PC-9 (cell line): ENCODE data around the gene GREB1L. TPM values are rescaled to one million over a fixed set of nuclear protein-coding genes. Genes with fewer than 3 reads are reported as not detected.
"Not testable (repeated sequence)": the region's sequence is repeated elsewhere in the genome, so short reads cannot be mapped to it uniquely, and the experiment has no call there.

Source experiments
- BruUV-seq: library from RNA; stranded (reverse); fragments of 400-500 nt; replicated peaks from 2 replicates; lab custom pipeline; 2021; lab: Mats Ljungman, UMichigan
- CTCF ChIA-PET: fragments of 300-600 bp; sonication (Branson Sonifier 250); formaldehyde crosslinking; loops from one replicate; lab custom pipeline; 2022; ENCODE audit warnings: antibody characterized with exemption; lab: Charles Lee
- POLR2A ChIA-PET: fragments of 300-600 bp; sonication (Branson Sonifier 250); formaldehyde crosslinking; loops from one replicate; lab custom pipeline; 2022; ENCODE audit warnings: antibody characterized with exemption; ENCODE audit not compliant: unreplicated experiment; lab: Charles Lee
- DNase-seq, 2 experiments: peaks; one replicate each; pipeline versions ENCODE4 v3.0.0 to v3.0.0-alpha.2; 2015 to 2022; ENCODE audit warnings: mixed read lengths in 1 of 2
- H2AFZ ChIP-seq: fragments of 200-600 bp; sonication (generic); 2 replicates; pipeline ENCODE4 v1.8.1; 2017; ENCODE audit warnings: antibody characterized with exemption
- H3F3A ChIP-seq: fragments of 200-600 bp; sonication (generic); 2 replicates; pipeline ENCODE4 v1.8.1; 2017; ENCODE audit warnings: antibody characterized with exemption, mild to moderate bottlenecking, low read depth; ENCODE audit not compliant: insufficient read depth
- H3K27ac ChIP-seq: fragments of 200-600 bp; sonication (generic); 2 replicates; pipeline ENCODE4 v1.6.1; 2016; ENCODE audit warnings: mixed run types
- H3K27me3 ChIP-seq: fragments of 200-600 bp; sonication (generic); 2 replicates; pipeline ENCODE4 v1.6.1; 2016; ENCODE audit warnings: low read depth, mixed run types; ENCODE audit not compliant: insufficient read depth
- H3K36me3 ChIP-seq: fragments of 200-600 bp; sonication (generic); 2 replicates; pipeline ENCODE4 v1.6.1; 2016; ENCODE audit warnings: low read depth, mixed run types
- H3K4me1 ChIP-seq: fragments of 200-600 bp; sonication (generic); replicated peaks from 2 replicates; pipeline ENCODE4 v1.6.1; 2016; ENCODE audit warnings: mixed run types; ENCODE audit not compliant: insufficient read depth
- H3K4me2 ChIP-seq: fragments of 200-600 bp; sonication (generic); 2 replicates; pipeline ENCODE4 v1.6.1; 2017; ENCODE audit warnings: mixed run types
- H3K4me3 ChIP-seq: fragments of 200-600 bp; sonication (generic); 2 replicates; pipeline ENCODE4 v1.6.1; 2016; ENCODE audit warnings: mixed run types
- H3K79me2 ChIP-seq: fragments of 200-600 bp; sonication (generic); 2 replicates; pipeline ENCODE4 v1.6.1; 2017; ENCODE audit warnings: low read depth, mixed run types
- H3K9me2 ChIP-seq: fragments of 200-600 bp; sonication (generic); 2 replicates; pipeline ENCODE4 v1.8.1; 2017; ENCODE audit warnings: mild to moderate bottlenecking; ENCODE audit not compliant: insufficient read depth
- H3K9me3 ChIP-seq: fragments of 200-600 bp; sonication (generic); 2 replicates; pipeline ENCODE4 v1.8.1; 2016; ENCODE audit warnings: low read depth; ENCODE audit not compliant: insufficient read depth
- H4K20me1 ChIP-seq: fragments of 200-600 bp; sonication (generic); 2 replicates; pipeline ENCODE4 v1.8.1; 2017; ENCODE audit not compliant: insufficient read depth
- EZH2 ChIP-seq: fragments of 200-600 bp; sonication (generic); IDR thresholded peaks from 2 replicates; pipeline ENCODE4 v1.8.0; 2017; ENCODE audit warnings: antibody characterized with exemption, low read depth
- intact Hi-C: fragments of 100-400 bp; cut with micrococcal nuclease; formaldehyde crosslinking; loops from one replicate; pipeline ENCODE4 v1.10.0; 2022; ENCODE audit not compliant: unreplicated experiment
- total RNA-seq: library from RNA; stranded (reverse); gene quantifications from 2 replicates; pipeline ENCODE4 v1.2.3, GENCODE V29; 2021
- TF ChIP-seq, protein P1 (sequence below): fragments of 200-600 bp; sonication (generic); conservative IDR thresholded peaks from 2 replicates; pipeline ENCODE4 v1.6.1; 2017; ENCODE audit warnings: mixed run types, antibody characterized with exemption, mild to moderate bottlenecking, moderate library complexity

The GREB1L gene
- total RNA-seq, 1 experiment from 2014 or later: 6.0 TPM

DNA sequence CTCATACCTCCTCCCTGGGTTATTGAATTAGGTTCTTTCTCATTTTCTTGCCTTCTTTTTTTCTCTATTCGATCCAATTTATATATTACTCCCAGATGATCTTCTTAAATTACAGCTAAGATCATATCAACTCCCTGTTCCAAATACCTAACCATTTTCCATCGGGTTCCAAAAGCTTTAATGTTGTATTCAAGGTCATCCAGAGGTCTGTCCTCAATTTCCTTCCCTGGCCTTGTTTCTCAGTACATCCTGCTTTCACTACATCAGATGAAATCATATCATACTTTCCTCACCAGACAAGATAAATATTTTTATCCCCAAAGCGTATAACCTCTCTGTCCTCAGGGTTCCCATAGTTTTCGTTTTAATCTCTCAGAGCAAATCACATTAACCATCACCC, 36.3 kb upstream of the GREB1L start:
- H2AFZ ChIP-seq: no peak overlapping the region
- H3K27ac ChIP-seq: no peak overlapping the region
- H3K79me2 ChIP-seq: no peaks in the 10 kb centered on the region
- ChIA-PET POLR2A (no interaction called here), CTCF (no interaction called here)
- 0 out of 2 replicates have a peak, but pooled peaks cover 5% of the 10 kb centered on the region for H3K9me2 ChIP-seq
- no peaks in the 10 kb centered on the region for H3F3A ChIP-seq
- intact Hi-C loops: no loop called here
- DNase-seq: no peak
- no peak overlapping the region for H3K4me3 ChIP-seq
- no TSS peak for BruUV-seq
- TF ChIP-seq EZH2: no peak
- TF ChIP-seq, protein P1, sequence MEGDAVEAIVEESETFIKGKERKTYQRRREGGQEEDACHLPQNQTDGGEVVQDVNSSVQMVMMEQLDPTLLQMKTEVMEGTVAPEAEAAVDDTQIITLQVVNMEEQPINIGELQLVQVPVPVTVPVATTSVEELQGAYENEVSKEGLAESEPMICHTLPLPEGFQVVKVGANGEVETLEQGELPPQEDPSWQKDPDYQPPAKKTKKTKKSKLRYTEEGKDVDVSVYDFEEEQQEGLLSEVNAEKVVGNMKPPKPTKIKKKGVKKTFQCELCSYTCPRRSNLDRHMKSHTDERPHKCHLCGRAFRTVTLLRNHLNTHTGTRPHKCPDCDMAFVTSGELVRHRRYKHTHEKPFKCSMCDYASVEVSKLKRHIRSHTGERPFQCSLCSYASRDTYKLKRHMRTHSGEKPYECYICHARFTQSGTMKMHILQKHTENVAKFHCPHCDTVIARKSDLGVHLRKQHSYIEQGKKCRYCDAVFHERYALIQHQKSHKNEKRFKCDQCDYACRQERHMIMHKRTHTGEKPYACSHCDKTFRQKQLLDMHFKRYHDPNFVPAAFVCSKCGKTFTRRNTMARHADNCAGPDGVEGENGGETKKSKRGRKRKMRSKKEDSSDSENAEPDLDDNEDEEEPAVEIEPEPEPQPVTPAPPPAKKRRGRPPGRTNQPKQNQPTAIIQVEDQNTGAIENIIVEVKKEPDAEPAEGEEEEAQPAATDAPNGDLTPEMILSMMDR: no peak
- no peaks in the 10 kb centered on the region for H3K27me3 ChIP-seq
- no peaks in the 10 kb centered on the region; the same call in 1 of the 2 replicates for H3K9me3 ChIP-seq
- no peak overlapping the region for H3K4me2 ChIP-seq
- H3K36me3 ChIP-seq: no peaks in the 10 kb centered on the region
- H3K4me1 ChIP-seq: no peaks in the 10 kb centered on the region
- H4K20me1 ChIP-seq: no peaks in the 10 kb centered on the region

DNA sequence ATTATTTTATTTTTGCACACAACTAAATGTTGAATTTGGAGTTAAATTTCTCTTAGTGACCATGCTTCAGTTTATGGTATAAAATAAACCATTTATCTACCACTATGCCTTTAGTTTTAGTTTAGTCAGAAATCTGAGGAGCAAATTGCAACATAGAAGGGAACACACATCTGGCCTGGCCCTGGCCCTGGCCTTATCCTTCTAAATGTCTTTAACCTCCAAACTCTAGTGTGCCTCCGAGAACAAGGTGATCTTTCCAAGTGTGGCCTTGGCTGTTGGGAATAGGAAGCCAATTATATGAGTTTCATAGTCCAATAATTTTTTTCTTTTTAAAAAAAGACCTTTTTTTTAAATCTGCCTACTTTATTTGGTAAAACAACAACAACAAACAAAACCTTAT, 31.8 kb upstream of the GREB1L start:
- TF ChIP-seq, protein P1: no peak
- no peak for TF ChIP-seq EZH2
- Histone ChIP-seq H3K36me3 (no peaks in the 10 kb centered on the region), H3K27ac (no peak overlapping the region), H3K9me3 (no peaks in the 10 kb centered on the region), H3K27me3 (no peaks in the 10 kb centered on the region), H3F3A (no peaks in the 10 kb centered on the region), H3K4me2 (no peak overlapping the region), H3K4me1 (no peaks in the 10 kb centered on the region), H3K4me3 (no peak overlapping the region), H2AFZ (no peak overlapping the region), H3K79me2 (no peaks in the 10 kb centered on the region), H3K9me2 (0 out of 2 replicates have a peak, but pooled peaks cover 5% of the 10 kb centered on the region), H4K20me1 (no peaks in the 10 kb centered on the region)
- POLR2A ChIA-PET: no interaction called here
- no TSS peak for BruUV-seq
- intact Hi-C loops: no loop called here
- DNase-seq: no peak
- CTCF ChIA-PET: no interaction called here

DNA sequence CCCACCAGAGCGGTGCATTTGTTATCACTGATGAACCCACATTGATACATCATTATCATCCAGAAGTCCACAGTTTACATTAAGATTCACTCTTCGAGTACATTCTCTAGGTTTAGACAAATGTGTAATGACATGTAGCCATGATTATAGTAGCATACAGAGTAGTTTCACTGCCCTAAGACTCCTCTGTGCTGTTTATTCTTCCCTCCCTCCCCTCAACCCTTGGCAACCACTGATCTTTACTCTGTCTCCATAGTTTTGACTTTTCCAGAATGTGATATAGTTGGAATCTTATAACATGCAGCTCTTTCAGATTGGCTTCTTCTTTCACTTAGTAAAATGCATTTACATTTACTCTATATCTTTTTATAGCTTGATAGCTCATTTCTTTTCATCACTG, 31.2 kb upstream of the GREB1L start:
- H2AFZ ChIP-seq: no peak overlapping the region
- no peaks in the 10 kb centered on the region for H3K27me3 ChIP-seq
- H3K79me2 ChIP-seq: no peaks in the 10 kb centered on the region
- H3K9me3 ChIP-seq: no peaks in the 10 kb centered on the region
- H3K36me3 ChIP-seq: no peaks in the 10 kb centered on the region
- H4K20me1 ChIP-seq: no peaks in the 10 kb centered on the region
- H3K4me1 ChIP-seq: no peaks in the 10 kb centered on the region
- no TSS peak for BruUV-seq
- TF ChIP-seq, protein P1: no peak
- TF ChIP-seq EZH2: no peak
- H3K4me3 ChIP-seq: no peak overlapping the region
- H3K27ac ChIP-seq: no peak overlapping the region
- CTCF ChIA-PET: no interaction called here
- intact Hi-C loops: no loop called here
- H3K4me2 ChIP-seq: no peak overlapping the region
- no peak for DNase-seq
- POLR2A ChIA-PET: no interaction called here
- no peaks in the 10 kb centered on the region for H3F3A ChIP-seq
- H3K9me2 ChIP-seq: 0 out of 2 replicates have a peak, but pooled peaks cover 5% of the 10 kb centered on the region

DNA sequence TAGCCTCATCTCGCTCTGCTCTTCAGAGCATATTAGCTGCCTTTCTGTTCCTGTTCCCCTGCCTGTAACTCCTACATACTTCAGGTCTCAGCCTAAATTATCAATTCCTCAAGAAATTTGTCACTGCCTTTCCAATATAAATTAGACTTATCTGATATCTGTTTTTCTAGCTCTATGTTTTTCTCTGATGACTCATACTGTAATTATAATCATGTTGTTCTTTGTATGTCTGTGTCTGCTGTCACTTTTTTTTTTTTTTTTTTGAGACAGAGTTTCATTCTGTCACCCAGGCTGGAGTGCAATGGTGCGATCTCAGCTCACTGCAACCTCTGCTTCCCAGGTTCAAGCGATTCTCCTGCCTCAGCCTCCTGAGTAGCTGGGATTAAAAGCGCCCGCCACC, 27.6 kb upstream of the GREB1L start:
- BruUV-seq, H3K36me3 ChIP-seq, intact Hi-C loops, H3F3A ChIP-seq, H3K79me2 ChIP-seq, H3K27ac ChIP-seq, H2AFZ ChIP-seq, H3K4me1 ChIP-seq, H3K27me3 ChIP-seq, H3K4me2 ChIP-seq, H3K4me3 ChIP-seq, H3K9me3 ChIP-seq, CTCF ChIA-PET, DNase-seq, H3K9me2 ChIP-seq, POLR2A ChIA-PET, H4K20me1 ChIP-seq: not testable (repeated sequence)
